Cardiac muscle cell (in vitro differentiated cells and primary cell): Measurements from ENCODE around the gene FAN1. TPM values are rescaled to one million over a fixed set of nuclear protein-coding genes. Genes with fewer than 3 reads are reported as not detected.

Experiments used
- DNase-seq, 2 donors: peaks; one replicate each; pipeline versions ENCODE4 v3.0.0 to v3.0.0-alpha.2; 2010 to 2017; ENCODE audit warnings: low read depth in 1 of 2, low spot score in 1 of 2
- H3K27ac ChIP-seq: fragments of 200-600 bp; sonication (generic); 2 replicates; pipeline ENCODE4 v1.5.1; 2016
- H3K27me3 ChIP-seq: fragments of 200-600 bp; sonication (generic); 2 replicates; pipeline ENCODE4 v1.6.0; 2016; ENCODE audit warnings: control low read depth
- H3K36me3 ChIP-seq: fragments of 200-600 bp; sonication (generic); 2 replicates; pipeline ENCODE4 v1.5.1; 2016; ENCODE audit warnings: control low read depth
- H3K4me1 ChIP-seq: fragments of 200-600 bp; sonication (generic); 2 replicates; pipeline ENCODE4 v1.8.1; 2017; ENCODE audit warnings: low read depth, mild to moderate bottlenecking, mixed run types
- H3K4me3 ChIP-seq: fragments of 200-600 bp; sonication (generic); 2 replicates; pipeline ENCODE4 v1.5.1; 2016; ENCODE audit warnings: mild to moderate bottlenecking
- H3K9me3 ChIP-seq: fragments of 200-600 bp; sonication (generic); 2 replicates; pipeline ENCODE4 v1.5.1; 2017; ENCODE audit warnings: low read depth, mild to moderate bottlenecking, control low read depth
- polyA plus RNA-seq: library from polyadenylated mRNA; unstranded; fragments of >200 nt; fragmentation: Nextera tagmentation; extraction: Ambion mirVana; gene quantifications from 2 replicates; pipeline ENCODE4 v1.2.1, GENCODE V29; 2016
- total RNA-seq: library from RNA; depleted of rRNA; stranded (reverse); fragments of >200 nt; gene quantifications from 2 replicates; pipeline ENCODE4 v1.2.3, GENCODE V29; 2016
- TF ChIP-seq, protein P1 (sequence below): IDR thresholded peaks from 2 replicates; pipeline ENCODE4 v1.5.1; 2012; ENCODE audit warnings: low read depth, mild to moderate bottlenecking, low read length

FAN1 gene
- total and polyA plus RNA-seq, 2 experiments from 2014 or later, result 18.3 to 26.8 TPM

DNA sequence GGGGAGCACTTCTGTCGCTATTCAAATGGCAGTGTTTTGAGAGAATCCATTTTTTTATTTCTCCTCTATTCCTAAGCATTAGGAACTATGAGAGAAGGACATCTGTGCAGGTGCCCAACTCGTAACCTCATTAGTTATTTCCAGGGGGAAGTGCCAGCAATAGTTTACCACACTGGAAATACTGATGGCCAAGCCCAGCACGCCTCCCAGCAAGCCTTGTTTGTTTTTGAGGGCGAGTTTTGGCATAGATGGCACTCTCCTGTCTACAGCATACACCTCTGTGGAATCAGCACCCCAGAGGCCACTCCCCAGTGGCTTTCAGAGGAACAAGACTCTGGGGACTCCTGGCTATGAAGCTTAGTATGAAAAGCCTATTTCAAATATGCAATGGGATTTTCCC lies 36.6 kb downstream of the FAN1 start:
- H3K9me3 ChIP-seq, result no peaks in the 10 kb centered on the region
- no peaks in the 10 kb centered on the region for H3K4me1 ChIP-seq
- no peaks in the 10 kb centered on the region for H3K27me3 ChIP-seq
- no peak overlapping the region for H3K4me3 ChIP-seq
- TF ChIP-seq, protein P1, sequence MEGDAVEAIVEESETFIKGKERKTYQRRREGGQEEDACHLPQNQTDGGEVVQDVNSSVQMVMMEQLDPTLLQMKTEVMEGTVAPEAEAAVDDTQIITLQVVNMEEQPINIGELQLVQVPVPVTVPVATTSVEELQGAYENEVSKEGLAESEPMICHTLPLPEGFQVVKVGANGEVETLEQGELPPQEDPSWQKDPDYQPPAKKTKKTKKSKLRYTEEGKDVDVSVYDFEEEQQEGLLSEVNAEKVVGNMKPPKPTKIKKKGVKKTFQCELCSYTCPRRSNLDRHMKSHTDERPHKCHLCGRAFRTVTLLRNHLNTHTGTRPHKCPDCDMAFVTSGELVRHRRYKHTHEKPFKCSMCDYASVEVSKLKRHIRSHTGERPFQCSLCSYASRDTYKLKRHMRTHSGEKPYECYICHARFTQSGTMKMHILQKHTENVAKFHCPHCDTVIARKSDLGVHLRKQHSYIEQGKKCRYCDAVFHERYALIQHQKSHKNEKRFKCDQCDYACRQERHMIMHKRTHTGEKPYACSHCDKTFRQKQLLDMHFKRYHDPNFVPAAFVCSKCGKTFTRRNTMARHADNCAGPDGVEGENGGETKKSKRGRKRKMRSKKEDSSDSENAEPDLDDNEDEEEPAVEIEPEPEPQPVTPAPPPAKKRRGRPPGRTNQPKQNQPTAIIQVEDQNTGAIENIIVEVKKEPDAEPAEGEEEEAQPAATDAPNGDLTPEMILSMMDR, result no peak
- peak overlapping the region; percentile 38 for H3K27ac ChIP-seq
- DNase-seq, result no peak
- peaks cover 57% of the 10 kb centered on the region for H3K36me3 ChIP-seq

DNA sequence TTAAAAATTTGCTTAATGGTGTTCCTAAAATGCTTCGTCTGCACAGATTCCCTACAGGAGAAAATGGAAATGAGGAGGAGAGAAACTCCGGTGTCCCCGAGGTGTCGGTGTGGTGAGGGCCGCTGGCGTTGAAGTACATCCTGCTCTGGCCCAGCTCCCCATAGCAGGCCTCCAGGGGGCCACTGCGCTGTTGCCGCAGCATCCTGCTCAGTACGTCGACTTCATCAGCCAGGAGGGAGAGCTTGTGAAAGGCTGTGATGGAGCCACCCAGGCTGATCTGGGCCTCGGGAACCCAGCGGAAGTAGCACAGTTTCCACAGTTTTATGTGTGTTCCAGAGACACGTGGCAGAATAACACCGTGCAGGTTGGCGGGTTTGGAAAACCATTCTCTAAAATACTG lies 37.8 kb downstream of the FAN1 start:
- no peaks in the 10 kb centered on the region for H3K27me3 ChIP-seq
- DNase-seq, result no peak
- peaks cover 63% of the 10 kb centered on the region for H3K36me3 ChIP-seq
- H3K4me1 ChIP-seq, result no peaks in the 10 kb centered on the region
- H3K4me3 ChIP-seq, result no peak overlapping the region
- TF ChIP-seq, protein P1, result no peak
- no peaks in the 10 kb centered on the region for H3K9me3 ChIP-seq
- no peak overlapping the region for H3K27ac ChIP-seq

DNA sequence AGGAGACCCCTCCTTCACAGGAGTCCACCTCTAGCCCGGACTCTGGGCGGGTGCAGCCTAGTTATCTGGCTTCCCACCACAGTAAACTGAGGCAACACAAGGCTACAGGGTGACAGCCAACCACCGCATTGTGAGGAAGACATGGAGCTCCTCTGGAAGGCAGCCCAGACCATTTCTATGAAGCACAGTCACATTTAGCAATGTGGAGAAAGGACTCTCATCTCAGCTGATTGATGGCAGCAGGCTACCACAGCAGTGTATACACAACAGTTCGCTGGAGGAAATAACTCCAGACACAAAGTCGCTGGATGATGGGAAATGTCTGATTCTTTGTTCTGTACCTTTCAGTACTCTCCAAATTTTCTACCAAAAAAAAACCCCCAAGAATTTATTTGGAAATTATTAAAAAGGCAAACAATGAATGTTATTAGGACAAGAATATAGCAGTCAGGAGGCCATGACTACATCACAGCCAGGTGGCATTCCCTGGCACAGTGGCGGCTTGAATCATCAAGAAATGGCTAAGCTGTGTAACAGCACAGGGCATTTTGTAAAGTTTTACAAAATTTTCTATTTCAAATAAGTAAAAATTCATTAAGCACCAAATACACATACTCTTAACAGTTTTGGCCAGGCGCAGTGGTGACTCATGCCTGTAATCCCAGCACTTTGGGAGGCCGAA lies 40.1 kb downstream of the FAN1 start:
- Histone ChIP-seq H3K4me3 (no peak overlapping the region), H3K4me1 (no peaks in the 10 kb centered on the region), H3K36me3 (peaks cover 74% of the 10 kb centered on the region), H3K27me3 (no peaks in the 10 kb centered on the region), H3K9me3 (no peaks in the 10 kb centered on the region), H3K27ac (peak overlapping the region; percentile 17)
- DNase-seq, result no peak
- TF ChIP-seq, protein P1, result no peak

DNA sequence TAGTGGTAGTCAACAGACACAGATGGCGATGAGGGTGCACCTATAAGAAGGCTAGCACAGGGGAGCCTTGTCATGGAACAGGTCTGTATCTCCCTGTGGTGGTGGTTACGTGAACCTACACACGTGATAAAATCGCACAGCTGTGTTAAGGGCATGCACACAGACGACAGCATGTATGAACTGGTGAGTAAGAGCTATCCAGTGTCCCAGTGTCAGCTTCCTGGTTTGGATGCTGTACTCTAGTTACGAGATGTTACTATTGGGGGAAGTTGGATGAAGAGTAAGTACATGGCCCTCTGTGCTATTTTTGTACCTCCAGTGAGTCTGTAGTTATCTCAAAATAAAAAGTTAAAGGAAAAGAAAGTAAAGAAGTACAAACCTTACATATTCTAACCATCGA lies 49.5 kb downstream of the FAN1 start:
- Histone ChIP-seq H3K36me3 (peaks cover 52% of the 10 kb centered on the region), H3K27me3 (no peaks in the 10 kb centered on the region), H3K4me1 (no peaks in the 10 kb centered on the region), H3K4me3 (no peak overlapping the region), H3K27ac (no peak overlapping the region), H3K9me3 (no peaks in the 10 kb centered on the region)
- TF ChIP-seq, protein P1, result no peak
- DNase-seq, result no peak

DNA sequence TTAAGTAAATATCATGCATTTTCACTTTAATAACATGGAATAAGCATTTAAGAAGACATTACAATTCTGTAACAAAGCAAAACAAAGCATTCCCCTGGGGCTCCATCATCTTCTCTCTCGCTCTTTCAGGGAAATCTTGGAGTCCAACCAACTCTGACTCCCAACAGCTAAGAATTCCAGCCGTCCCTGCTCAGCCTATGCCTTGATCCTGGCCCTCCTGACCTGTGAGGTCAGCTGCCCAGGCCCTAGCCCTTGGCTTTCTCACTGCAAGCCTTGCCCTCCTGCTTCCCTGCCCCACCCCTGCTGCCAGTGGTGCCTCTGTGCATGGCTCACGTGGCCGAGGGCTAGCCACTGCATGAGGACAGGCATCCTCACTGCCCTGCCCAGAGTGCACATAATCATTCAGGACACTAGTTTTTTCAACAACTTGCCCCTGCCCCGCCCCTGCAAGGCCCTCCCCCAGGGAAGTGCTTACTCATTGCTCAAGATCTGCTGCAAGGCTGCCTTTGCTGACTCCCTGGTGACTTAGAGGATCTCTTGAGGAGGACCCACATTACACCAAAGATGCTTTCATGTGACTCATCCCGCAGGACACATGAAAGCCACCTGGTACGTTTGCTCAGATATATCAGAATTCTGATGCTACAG lies 50.1 kb downstream of the FAN1 start:
- no peaks in the 10 kb centered on the region for H3K27me3 ChIP-seq
- peaks cover 52% of the 10 kb centered on the region for H3K36me3 ChIP-seq
- H3K4me1 ChIP-seq, result no peaks in the 10 kb centered on the region
- no peaks in the 10 kb centered on the region for H3K9me3 ChIP-seq
- peak in 1 of 2 donors; percentile 80 for DNase-seq
- H3K4me3 ChIP-seq, result no peak overlapping the region
- TF ChIP-seq, protein P1, result no peak
- no peak overlapping the region for H3K27ac ChIP-seq
